DOHH2 (cell line): Measurements from ENCODE around the gene BOK.

Experiments used
- EZH2phosphoT487 ChIP-seq: fragments of 200-600 bp; sonication (generic); IDR thresholded peaks from 2 replicates; pipeline ENCODE4 v1.6.1; 2017; ENCODE audit warnings: borderline replicate concordance, mild to moderate bottlenecking, antibody characterized with exemption, low read length, moderate library complexity, mixed read lengths
- TF ChIP-seq, protein P1 (sequence below): fragments of 200-600 bp; sonication (generic); IDR thresholded peaks from one replicate; pipeline ENCODE4 v1.5.1; 2014; ENCODE audit warnings: antibody characterized with exemption, mild to moderate bottlenecking, low read depth, low read length; ENCODE audit not compliant: poor library complexity, severe bottlenecking

GRCh38 chr2:241620419-241620769, 61.8 kb downstream of the BOK start:
- TF ChIP-seq, protein P1, sequence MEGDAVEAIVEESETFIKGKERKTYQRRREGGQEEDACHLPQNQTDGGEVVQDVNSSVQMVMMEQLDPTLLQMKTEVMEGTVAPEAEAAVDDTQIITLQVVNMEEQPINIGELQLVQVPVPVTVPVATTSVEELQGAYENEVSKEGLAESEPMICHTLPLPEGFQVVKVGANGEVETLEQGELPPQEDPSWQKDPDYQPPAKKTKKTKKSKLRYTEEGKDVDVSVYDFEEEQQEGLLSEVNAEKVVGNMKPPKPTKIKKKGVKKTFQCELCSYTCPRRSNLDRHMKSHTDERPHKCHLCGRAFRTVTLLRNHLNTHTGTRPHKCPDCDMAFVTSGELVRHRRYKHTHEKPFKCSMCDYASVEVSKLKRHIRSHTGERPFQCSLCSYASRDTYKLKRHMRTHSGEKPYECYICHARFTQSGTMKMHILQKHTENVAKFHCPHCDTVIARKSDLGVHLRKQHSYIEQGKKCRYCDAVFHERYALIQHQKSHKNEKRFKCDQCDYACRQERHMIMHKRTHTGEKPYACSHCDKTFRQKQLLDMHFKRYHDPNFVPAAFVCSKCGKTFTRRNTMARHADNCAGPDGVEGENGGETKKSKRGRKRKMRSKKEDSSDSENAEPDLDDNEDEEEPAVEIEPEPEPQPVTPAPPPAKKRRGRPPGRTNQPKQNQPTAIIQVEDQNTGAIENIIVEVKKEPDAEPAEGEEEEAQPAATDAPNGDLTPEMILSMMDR, result no peak
- no peak for TF ChIP-seq EZH2phosphoT487
